HCT116 (cell line): ENCODE data around the gene MIA. TPM values are rescaled to one million over a fixed set of nuclear protein-coding genes. Genes with fewer than 3 reads are reported as not detected.
A peak's percentile ranks its signal among the peaks of the same experiment; 100 is the strongest.

Source experiments
- ATAC-seq: fragments of 200-7000 bp; cut with Tn5 transposase; 2 replicates; pipeline ENCODE4 v1.9.1; 2020; ENCODE audit warnings: mild to moderate bottlenecking, moderate library complexity
- BruUV-seq: library from RNA; stranded (reverse); fragments of 400-500 nt; replicated peaks from 2 replicates; lab custom pipeline; 2021; lab: Mats Ljungman, UMichigan
- CTCF ChIA-PET: fragments of 300-600 bp; sonication (Branson Sonifier 250); formaldehyde crosslinking; loops from one replicate; lab custom pipeline; 2021; ENCODE audit warnings: antibody characterized with exemption; lab: Charles Lee
- POLR2A ChIA-PET: fragments of 300-600, 350-600 bp; sonication (Branson Sonifier 250); formaldehyde crosslinking; loops from one replicate; lab custom pipeline; 2021; ENCODE audit warnings: antibody characterized with exemption; lab: Charles Lee
- RAD21 ChIA-PET, 2 experiments: fragments of 300-600 bp; sonication (Branson Sonifier 250); formaldehyde crosslinking; loops; one replicate each; lab custom pipeline; 2023; ENCODE audit warnings: low total read pairs in 2 of 2; ENCODE audit not compliant: uncharacterized antibody in 2 of 2, unreplicated experiment in 2 of 2, low non-redundant PET in 1 of 2; lab: Charles Lee
- DNase-seq: peaks from one replicate; pipeline ENCODE4 v3.0.0-alpha.2; 2010; ENCODE audit warnings: low read depth, low spot score
- H2AFZ ChIP-seq: fragments of 200-600 bp; shearing (Covaris generic), sonication (generic); 2 replicates; pipeline ENCODE4 v1.6.1; 2017; ENCODE audit warnings: low read depth, mixed run types, mixed read lengths, antibody characterized with exemption, low read length; ENCODE audit not compliant: poor library complexity, severe bottlenecking
- H3K27ac ChIP-seq: 2 replicates; pipeline ENCODE4 v1.5.1; 2012; ENCODE audit warnings: low read depth, low read length
- H3K27me3 ChIP-seq: fragments of 200-600 bp; sonication (generic); 2 replicates; pipeline ENCODE4 v1.6.1; 2016; ENCODE audit warnings: mixed run types, low read length, mixed read lengths; ENCODE audit not compliant: insufficient read depth
- H3K36me3 ChIP-seq, 2 experiments: fragments of 200-500 bp in 1 of 2; fragments of 200-600 bp in 1 of 2; sonication (Bioruptor generic) in 1 of 2; sonication (generic) in 1 of 2; 2 replicates each; pipeline versions ENCODE4 v1.5.1 to v1.6.1; 2014 to 2016; ENCODE audit warnings: low read length in 2 of 2, inconsistent platforms in 1 of 2, mixed read lengths in 1 of 2, mixed run types in 1 of 2; ENCODE audit not compliant: insufficient read depth in 2 of 2, control insufficient read depth in 1 of 2
- H3K4me1 ChIP-seq, 2 experiments: fragments of 200-600 bp in 1 of 2; sonication (generic) in 1 of 2; 2 replicates each; pipeline versions ENCODE4 v1.5.1 to v1.6.1; 2012 to 2017; ENCODE audit warnings: low read length in 2 of 2, inconsistent platforms in 1 of 2, mild to moderate bottlenecking in 1 of 2, mixed read lengths in 1 of 2, mixed run types in 1 of 2, moderate library complexity in 1 of 2; ENCODE audit not compliant: insufficient read depth in 2 of 2, control insufficient read depth in 1 of 2
- H3K4me2 ChIP-seq: fragments of 200-600 bp; sonication (generic); 2 replicates; pipeline ENCODE4 v1.6.1; 2017; ENCODE audit warnings: mixed run types, low read length, mixed read lengths
- H3K4me3 ChIP-seq, 2 experiments: fragments of 200-600 bp in 1 of 2; sonication (generic) in 1 of 2; replicated peaks in 1 of 2; 2 replicates each; pipeline ENCODE4 v1.5.1; 2011 to 2016; ENCODE audit warnings: low read length in 2 of 2, control low read depth in 1 of 2, low read depth in 1 of 2, mild to moderate bottlenecking in 1 of 2, mixed read lengths in 1 of 2, mixed run types in 1 of 2
- H3K79me2 ChIP-seq: fragments of 200-600 bp; sonication (generic); 2 replicates; pipeline ENCODE4 v1.6.1; 2017; ENCODE audit warnings: mild to moderate bottlenecking, mixed run types, low read length, moderate library complexity, mixed read lengths; ENCODE audit not compliant: insufficient read depth
- H3K9ac ChIP-seq: fragments of 200-600 bp; sonication (generic); 2 replicates; pipeline ENCODE4 v1.6.1; 2016; ENCODE audit warnings: low read length, mixed read lengths
- H3K9me2 ChIP-seq: fragments of 200-600 bp; sonication (generic), shearing (Covaris generic); 2 replicates; pipeline ENCODE4 v1.6.1; 2017; ENCODE audit warnings: mixed run types, mild to moderate bottlenecking, moderate library complexity; ENCODE audit not compliant: insufficient read depth
- H3K9me3 ChIP-seq, 2 experiments: fragments of 200-500 bp in 1 of 2; fragments of 200-600 bp in 1 of 2; sonication (Bioruptor generic) in 1 of 2; sonication (generic) in 1 of 2; 2 replicates each; pipeline ENCODE4 v1.6.1; 2014 to 2017; ENCODE audit warnings: low read length in 2 of 2, mixed read lengths in 2 of 2, inconsistent platforms in 1 of 2, low read depth in 1 of 2, mild to moderate bottlenecking in 1 of 2, mixed run types in 1 of 2, moderate library complexity in 1 of 2; ENCODE audit not compliant: control insufficient read depth in 1 of 2, insufficient read depth in 1 of 2
- H4K20me1 ChIP-seq: fragments of 200-600 bp; sonication (generic), shearing (Covaris generic); 2 replicates; pipeline ENCODE4 v1.6.1; 2017; ENCODE audit warnings: mixed run types, mild to moderate bottlenecking, moderate library complexity; ENCODE audit not compliant: insufficient read depth
- ATF3 ChIP-seq: IDR thresholded peaks from 2 replicates; pipeline ENCODE4 v1.6.1; 2012
- CTCF ChIP-seq, 3 experiments: fragments of 200-600 bp in 1 of 3; sonication (generic) in 1 of 3; IDR thresholded peaks in 2 of 3; conservative IDR thresholded peaks in 1 of 3; 2 replicates each; pipeline ENCODE4 v1.5.1; 2012 to 2017; ENCODE audit warnings: low read depth in 2 of 3, low read length in 2 of 3, antibody characterized with exemption in 1 of 3, borderline replicate concordance in 1 of 3, control low read depth in 1 of 3, mild to moderate bottlenecking in 1 of 3, mixed read lengths in 1 of 3, mixed run types in 1 of 3, moderate library complexity in 1 of 3; ENCODE audit not compliant: insufficient read depth in 1 of 3
- EGR1 ChIP-seq: IDR thresholded peaks from 2 replicates; pipeline ENCODE4 v1.6.1; 2012; ENCODE audit warnings: low read depth
- ELF1 ChIP-seq: IDR thresholded peaks from 2 replicates; pipeline ENCODE4 v1.6.1; 2012; ENCODE audit warnings: low read depth, borderline replicate concordance
- EZH2 ChIP-seq: fragments of 200-600 bp; sonication (generic); IDR thresholded peaks from 2 replicates; pipeline ENCODE4 v1.6.1; 2017; ENCODE audit warnings: antibody characterized with exemption, mixed run types
- EZH2phosphoT487 ChIP-seq: fragments of 200-600 bp; IDR thresholded peaks from 2 replicates; pipeline ENCODE4 v1.6.1; 2018; ENCODE audit warnings: antibody characterized with exemption, borderline replicate concordance
- FOSL1 ChIP-seq: IDR thresholded peaks from 2 replicates; pipeline ENCODE4 v1.6.1; 2012; ENCODE audit warnings: low read depth
- JUND ChIP-seq: IDR thresholded peaks from 2 replicates; pipeline ENCODE4 v1.6.1; 2012
- MAX ChIP-seq: IDR thresholded peaks from 2 replicates; pipeline ENCODE4 v1.6.1; 2012
- POLR2A ChIP-seq: IDR thresholded peaks from 2 replicates; pipeline ENCODE4 v1.7.0; 2011; ENCODE audit warnings: borderline replicate concordance; ENCODE audit not compliant: insufficient read depth, insufficient read length; ENCODE audit errors: extremely low read depth
- POLR2AphosphoS5 ChIP-seq: IDR thresholded peaks from 2 replicates; pipeline ENCODE4 v1.6.1; 2011; ENCODE audit warnings: mild to moderate bottlenecking, low read depth, low read length, moderate library complexity
- RAD21 ChIP-seq: IDR thresholded peaks from 2 replicates; pipeline ENCODE4 v1.6.1; 2012; ENCODE audit warnings: low read depth, mild to moderate bottlenecking
- SIN3A ChIP-seq: IDR thresholded peaks from 2 replicates; pipeline ENCODE4 v1.6.1; 2012; ENCODE audit warnings: low read depth
- SP1 ChIP-seq: IDR thresholded peaks from 2 replicates; pipeline ENCODE4 v1.6.1; 2012; ENCODE audit warnings: low read depth
- SRF ChIP-seq: IDR thresholded peaks from 2 replicates; pipeline ENCODE4 v1.6.1; 2012; ENCODE audit warnings: low read depth
- YY1 ChIP-seq: IDR thresholded peaks from 2 replicates; pipeline ENCODE4 v1.6.1; 2011; ENCODE audit warnings: low read length, low read depth, moderate library complexity, mild to moderate bottlenecking; ENCODE audit not compliant: insufficient replicate concordance; ENCODE audit errors: extremely low read depth
- ZBTB33 ChIP-seq: IDR thresholded peaks from 2 replicates; pipeline ENCODE4 v1.6.1; 2011; ENCODE audit warnings: mild to moderate bottlenecking, low read length, moderate library complexity; ENCODE audit not compliant: insufficient replicate concordance; ENCODE audit errors: extremely low read depth
- ZFX ChIP-seq: fragments of 450-650 bp; IDR thresholded peaks from 2 replicates; pipeline ENCODE4 v1.6.1; 2017
- ZNF274 ChIP-seq: fragments of 200-500 bp; sonication (Bioruptor generic); IDR thresholded peaks from 2 replicates; pipeline ENCODE4 v1.6.1; 2014; ENCODE audit warnings: mild to moderate bottlenecking, low read depth, low read length, inconsistent platforms
- intact Hi-C: fragments of 100-400 bp; cut with micrococcal nuclease; formaldehyde crosslinking; loops from 2 replicates; pipeline ENCODE4 v1.10.0; 2022
- total RNA-seq: library from RNA; stranded (reverse); gene quantifications from one replicate; pipeline ENCODE4 v1.2.1, GENCODE V29; 2021; ENCODE audit not compliant: unreplicated experiment
- TF ChIP-seq, protein P1 (sequence below): IDR thresholded peaks from 2 replicates; pipeline ENCODE4 v1.6.1; 2012; ENCODE audit warnings: low read depth

MIA gene
- total RNA-seq, 1 experiment from 2014 or later = 1.4 TPM

- Histone ChIP-seq H3K4me1 (peaks cover 23 to 57% of the 10 kb centered on the region in 2 experiments), H3K4me2 (peak overlapping the region; percentile 75), H3K36me3 (peaks cover 7 to 10% of the 10 kb centered on the region in 2 experiments; a peak in 2 of 4 replicates), H4K20me1 (peaks cover 4% of the 10 kb centered on the region; the same call in 1 of the 2 replicates), H3K4me3 (no peak overlapping the region), H3K9ac (0 out of 2 replicates have a peak overlapping the region, but pooled peaks have one; percentile 44), H3K9me2 (no peaks in the 10 kb centered on the region), H2AFZ (no peak overlapping the region), H3K79me2 (peaks cover 28% of the 10 kb centered on the region), H3K27ac (peak overlapping the region; percentile 25; the same call in 1 of the 2 replicates), H3K9me3 (no peaks in the 10 kb centered on the region), H3K27me3 (no peaks in the 10 kb centered on the region)
- ChIA-PET RAD21 (no interaction called here), POLR2A (no interaction called here), CTCF (no interaction called here)
- ATAC-seq (no peak), DNase-seq (no peak)
- no TSS peak for BruUV-seq
- TF ChIP-seq MAX (no peak), RAD21 (no peak), SIN3A (no peak), EGR1 (no peak), POLR2AphosphoS5 (no peak), ZBTB33 (no peak), ATF3 (no peak), SP1 (no peak), ZNF274 (no peak), ZFX (no peak), JUND (no peak), EZH2phosphoT487 (no peak), EZH2 (no peak), SRF (no peak), CTCF (IDR thresholded peaks at IDR 0.05 in 2 of 3, conservative IDR thresholded peaks at IDR 0.05 in 1 of 3; ENCODE audit: borderline replicate concordance in 1 of 3, insufficient read depth in 1 of 3, low read depth in 2 of 3, low read length in 2 of 3) (no peak), FOSL1 (no peak), ELF1 (no peak), POLR2A (no peak), YY1 (no peak)
- TF ChIP-seq, protein P1, sequence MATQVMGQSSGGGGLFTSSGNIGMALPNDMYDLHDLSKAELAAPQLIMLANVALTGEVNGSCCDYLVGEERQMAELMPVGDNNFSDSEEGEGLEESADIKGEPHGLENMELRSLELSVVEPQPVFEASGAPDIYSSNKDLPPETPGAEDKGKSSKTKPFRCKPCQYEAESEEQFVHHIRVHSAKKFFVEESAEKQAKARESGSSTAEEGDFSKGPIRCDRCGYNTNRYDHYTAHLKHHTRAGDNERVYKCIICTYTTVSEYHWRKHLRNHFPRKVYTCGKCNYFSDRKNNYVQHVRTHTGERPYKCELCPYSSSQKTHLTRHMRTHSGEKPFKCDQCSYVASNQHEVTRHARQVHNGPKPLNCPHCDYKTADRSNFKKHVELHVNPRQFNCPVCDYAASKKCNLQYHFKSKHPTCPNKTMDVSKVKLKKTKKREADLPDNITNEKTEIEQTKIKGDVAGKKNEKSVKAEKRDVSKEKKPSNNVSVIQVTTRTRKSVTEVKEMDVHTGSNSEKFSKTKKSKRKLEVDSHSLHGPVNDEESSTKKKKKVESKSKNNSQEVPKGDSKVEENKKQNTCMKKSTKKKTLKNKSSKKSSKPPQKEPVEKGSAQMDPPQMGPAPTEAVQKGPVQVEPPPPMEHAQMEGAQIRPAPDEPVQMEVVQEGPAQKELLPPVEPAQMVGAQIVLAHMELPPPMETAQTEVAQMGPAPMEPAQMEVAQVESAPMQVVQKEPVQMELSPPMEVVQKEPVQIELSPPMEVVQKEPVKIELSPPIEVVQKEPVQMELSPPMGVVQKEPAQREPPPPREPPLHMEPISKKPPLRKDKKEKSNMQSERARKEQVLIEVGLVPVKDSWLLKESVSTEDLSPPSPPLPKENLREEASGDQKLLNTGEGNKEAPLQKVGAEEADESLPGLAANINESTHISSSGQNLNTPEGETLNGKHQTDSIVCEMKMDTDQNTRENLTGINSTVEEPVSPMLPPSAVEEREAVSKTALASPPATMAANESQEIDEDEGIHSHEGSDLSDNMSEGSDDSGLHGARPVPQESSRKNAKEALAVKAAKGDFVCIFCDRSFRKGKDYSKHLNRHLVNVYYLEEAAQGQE = no peak
- intact Hi-C loops = loop anchor here (10.0 kb wide), 1 partner anchor 335 kb away; no protein-coding TSS in a partner anchor
Measured at GRCh38 chr19:40810160-40810559, 34.8 kb downstream of the MIA start.
